Lower leg skin (tissue), 3 donors: Measurements from ENCODE around the gene TTC7B.

Experiments used
- POLR2A ChIP-seq, 2 donors: fragments of 450-650 bp; IDR thresholded peaks; one replicate each; pipeline ENCODE4 v1.6.1; 2016 to 2017; ENCODE audit warnings: antibody characterized with exemption in 2 of 2, mild to moderate bottlenecking in 1 of 2, moderate library complexity in 1 of 2
- TF ChIP-seq, protein P1 (sequence below), 3 donors: fragments of 450-650 bp; IDR thresholded peaks; one replicate each; pipeline ENCODE4 v1.5.1; 2016; ENCODE audit warnings: antibody characterized with exemption in 3 of 3, mild to moderate bottlenecking in 3 of 3, moderate library complexity in 2 of 3

DNA sequence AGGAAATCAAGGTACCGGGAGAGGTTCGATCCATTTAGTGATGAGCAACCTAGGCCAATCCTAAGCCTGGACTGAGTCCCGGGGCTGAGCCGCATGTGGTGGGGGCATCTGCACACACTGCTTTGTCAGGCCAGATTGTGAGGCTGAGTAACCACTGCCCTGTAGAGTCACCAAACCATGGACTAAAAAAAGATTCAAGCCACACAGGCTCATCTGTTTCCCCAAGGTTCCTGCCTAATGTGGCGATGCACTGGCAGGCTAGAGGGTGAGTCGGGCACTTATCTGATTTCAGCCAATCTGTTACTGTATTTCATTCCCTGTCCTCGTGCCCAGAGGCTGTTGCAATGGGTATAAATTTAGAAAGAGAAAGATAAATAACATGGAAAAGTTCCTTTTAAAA is 140.8 kb downstream of the TTC7B start:
- TF ChIP-seq, protein P1, sequence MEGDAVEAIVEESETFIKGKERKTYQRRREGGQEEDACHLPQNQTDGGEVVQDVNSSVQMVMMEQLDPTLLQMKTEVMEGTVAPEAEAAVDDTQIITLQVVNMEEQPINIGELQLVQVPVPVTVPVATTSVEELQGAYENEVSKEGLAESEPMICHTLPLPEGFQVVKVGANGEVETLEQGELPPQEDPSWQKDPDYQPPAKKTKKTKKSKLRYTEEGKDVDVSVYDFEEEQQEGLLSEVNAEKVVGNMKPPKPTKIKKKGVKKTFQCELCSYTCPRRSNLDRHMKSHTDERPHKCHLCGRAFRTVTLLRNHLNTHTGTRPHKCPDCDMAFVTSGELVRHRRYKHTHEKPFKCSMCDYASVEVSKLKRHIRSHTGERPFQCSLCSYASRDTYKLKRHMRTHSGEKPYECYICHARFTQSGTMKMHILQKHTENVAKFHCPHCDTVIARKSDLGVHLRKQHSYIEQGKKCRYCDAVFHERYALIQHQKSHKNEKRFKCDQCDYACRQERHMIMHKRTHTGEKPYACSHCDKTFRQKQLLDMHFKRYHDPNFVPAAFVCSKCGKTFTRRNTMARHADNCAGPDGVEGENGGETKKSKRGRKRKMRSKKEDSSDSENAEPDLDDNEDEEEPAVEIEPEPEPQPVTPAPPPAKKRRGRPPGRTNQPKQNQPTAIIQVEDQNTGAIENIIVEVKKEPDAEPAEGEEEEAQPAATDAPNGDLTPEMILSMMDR (IDR thresholded peaks at IDR 0.05): no peak
- no peak for TF ChIP-seq POLR2A (IDR thresholded peaks at IDR 0.05)
